HG03558 (cell line): ENCODE data around the gene C17orf100.

ENCODE experiments used
- ATAC-seq: cut with Tn5 transposase; IDR thresholded peaks from one replicate; pipeline ENCODE4 v1.9.1; 2021; ENCODE audit warnings: moderate number of reproducible peaks; ENCODE audit not compliant: unreplicated experiment; ENCODE audit errors: extremely low read depth

C17orf100 gene

GRCh38 chr17:6668219-6668618 lies 16.7 kb downstream of the C17orf100 start:
- ATAC-seq, result no peak

GRCh38 chr17:6668727-6669425 lies 17.3 kb downstream of the C17orf100 start:
- no peak for ATAC-seq

GRCh38 chr17:6669479-6670212 lies 18.1 kb downstream of the C17orf100 start:
- ATAC-seq, result no peak

- ATAC-seq, result no peak
These were observed 19.0 kb downstream of the C17orf100 start for GRCh38 chr17:6670571-6670970.

GRCh38 chr17:6670999-6671398 lies 19.4 kb downstream of the C17orf100 start:
- ATAC-seq, result no peak

GRCh38 chr17:6671431-6671830 lies 19.9 kb downstream of the C17orf100 start:
- no peak for ATAC-seq

- ATAC-seq, result no peak
These were observed 23.0 kb downstream of the C17orf100 start for GRCh38 chr17:6674586-6674985.

- ATAC-seq, result no peak
These were observed 23.8 kb downstream of the C17orf100 start for GRCh38 chr17:6675201-6675825.

- ATAC-seq, result no peak
These were observed 25.2 kb downstream of the C17orf100 start for GRCh38 chr17:6676802-6677157.

- no peak for ATAC-seq
These were observed 25.7 kb downstream of the C17orf100 start for GRCh38 chr17:6677158-6677831.

GRCh38 chr17:6677946-6678345 lies 26.4 kb downstream of the C17orf100 start:
- ATAC-seq, result no peak

GRCh38 chr17:6679241-6679640 lies 27.7 kb downstream of the C17orf100 start:
- no peak for ATAC-seq

GRCh38 chr17:6681176-6681575 lies 29.6 kb downstream of the C17orf100 start:
- ATAC-seq, result no peak

GRCh38 chr17:6681671-6682070 lies 30.1 kb downstream of the C17orf100 start:
- no peak for ATAC-seq

GRCh38 chr17:6682339-6682738 lies 30.8 kb downstream of the C17orf100 start:
- ATAC-seq, result no peak

GRCh38 chr17:6683081-6683684 lies 31.6 kb downstream of the C17orf100 start:
- ATAC-seq, result no peak

- ATAC-seq, result no peak
These were observed 32.3 kb downstream of the C17orf100 start for GRCh38 chr17:6683730-6684459.

GRCh38 chr17:6684460-6684783 lies 32.9 kb downstream of the C17orf100 start:
- ATAC-seq, result no peak

- ATAC-seq, result no peak
These were observed 33.6 kb downstream of the C17orf100 start for GRCh38 chr17:6684881-6685767.
